ENCODE data around the gene FXYD6. TPM values are rescaled to one million over a fixed set of nuclear protein-coding genes. Genes with fewer than 3 reads are reported as not detected.

The FXYD6 gene
- polyA plus RNA-seq, 4 donors: 0.67 to 58.4 (median 22.6) TPM

DNA sequence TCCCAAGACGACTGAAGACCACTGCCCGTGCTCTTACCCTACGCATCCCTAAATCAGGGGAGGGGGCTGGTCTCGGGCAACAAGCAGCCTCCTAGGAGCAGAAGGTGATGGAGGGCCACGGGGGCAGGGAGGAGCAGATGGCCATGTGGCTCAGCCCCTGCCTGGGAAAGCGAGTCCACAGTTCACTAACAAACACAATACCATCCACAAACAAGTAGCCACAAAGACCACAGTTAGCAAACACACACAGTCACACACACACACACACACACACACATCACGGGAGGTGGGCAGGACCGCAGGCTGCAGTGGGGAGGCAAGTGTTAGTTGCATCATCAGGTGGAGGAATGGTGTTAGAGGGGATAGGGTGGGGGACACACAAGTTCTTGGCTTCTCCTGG lies 38.7 kb downstream of the FXYD6 start:
- peaks cover 0 to 33% (median 0%) of the 10 kb centered on the region in 3 donors for H3K36me3 ChIP-seq (ENCODE audit: control insufficient read depth in 3 of 3, insufficient read depth in 2 of 3, low read depth in 1 of 3, low read length in 3 of 3)
- 51 to 75% (median 52%) methylated on average over 8 of the region's 8 CpGs for WGBS, 3 donors
- FAIRE-seq (no peak), DNase-seq (no peak)
- no peak overlapping the region for H3K27ac ChIP-seq (ENCODE audit: low read depth in 1 of 3, low read length in 2 of 3)
- H3K27me3 ChIP-seq (ENCODE audit: control insufficient read depth in 3 of 3, insufficient read depth in 3 of 3, low read length in 3 of 3): no peaks in the 10 kb centered on the region
- H3K4me1 ChIP-seq (ENCODE audit: control insufficient read depth in 3 of 3, insufficient read depth in 2 of 3, low read depth in 1 of 3, low read length in 2 of 3): peaks cover 0 to 45% (median 6%) of the 10 kb centered on the region in 3 donors
- no peak overlapping the region for H3K4me3 ChIP-seq (ENCODE audit: low read depth in 1 of 3, low read length in 3 of 3)
- H3K9me3 ChIP-seq (ENCODE audit: control insufficient read depth in 2 of 2, insufficient read depth in 1 of 2, low read depth in 1 of 2, low read length in 1 of 2): no peaks in the 10 kb centered on the region

- FAIRE-seq (no peak), DNase-seq (peak in 1 of 2 donors; percentile 77)
- H3K27me3 ChIP-seq (ENCODE audit: control insufficient read depth in 3 of 3, insufficient read depth in 3 of 3, low read length in 3 of 3): no peaks in the 10 kb centered on the region
- no peaks in the 10 kb centered on the region for H3K9me3 ChIP-seq (ENCODE audit: control insufficient read depth in 2 of 2, insufficient read depth in 1 of 2, low read depth in 1 of 2, low read length in 1 of 2)
- peaks cover 0 to 51% (median 6%) of the 10 kb centered on the region in 3 donors for H3K4me1 ChIP-seq (ENCODE audit: control insufficient read depth in 3 of 3, insufficient read depth in 2 of 3, low read depth in 1 of 3, low read length in 2 of 3)
- H3K4me3 ChIP-seq (ENCODE audit: low read depth in 1 of 3, low read length in 3 of 3): no peak overlapping the region
- H3K27ac ChIP-seq (ENCODE audit: low read depth in 1 of 3, low read length in 2 of 3): no peak overlapping the region
- H3K36me3 ChIP-seq (ENCODE audit: control insufficient read depth in 3 of 3, insufficient read depth in 2 of 3, low read depth in 1 of 3, low read length in 3 of 3): peaks cover 0 to 30% (median 0%) of the 10 kb centered on the region in 3 donors
- WGBS, 3 donors: 62 to 72% (median 67%) methylated on average over 18 of the region's 18 CpGs
Observed at GRCh38 chr11:117837070-117837776, 39.2 kb downstream of the FXYD6 start.

DNA sequence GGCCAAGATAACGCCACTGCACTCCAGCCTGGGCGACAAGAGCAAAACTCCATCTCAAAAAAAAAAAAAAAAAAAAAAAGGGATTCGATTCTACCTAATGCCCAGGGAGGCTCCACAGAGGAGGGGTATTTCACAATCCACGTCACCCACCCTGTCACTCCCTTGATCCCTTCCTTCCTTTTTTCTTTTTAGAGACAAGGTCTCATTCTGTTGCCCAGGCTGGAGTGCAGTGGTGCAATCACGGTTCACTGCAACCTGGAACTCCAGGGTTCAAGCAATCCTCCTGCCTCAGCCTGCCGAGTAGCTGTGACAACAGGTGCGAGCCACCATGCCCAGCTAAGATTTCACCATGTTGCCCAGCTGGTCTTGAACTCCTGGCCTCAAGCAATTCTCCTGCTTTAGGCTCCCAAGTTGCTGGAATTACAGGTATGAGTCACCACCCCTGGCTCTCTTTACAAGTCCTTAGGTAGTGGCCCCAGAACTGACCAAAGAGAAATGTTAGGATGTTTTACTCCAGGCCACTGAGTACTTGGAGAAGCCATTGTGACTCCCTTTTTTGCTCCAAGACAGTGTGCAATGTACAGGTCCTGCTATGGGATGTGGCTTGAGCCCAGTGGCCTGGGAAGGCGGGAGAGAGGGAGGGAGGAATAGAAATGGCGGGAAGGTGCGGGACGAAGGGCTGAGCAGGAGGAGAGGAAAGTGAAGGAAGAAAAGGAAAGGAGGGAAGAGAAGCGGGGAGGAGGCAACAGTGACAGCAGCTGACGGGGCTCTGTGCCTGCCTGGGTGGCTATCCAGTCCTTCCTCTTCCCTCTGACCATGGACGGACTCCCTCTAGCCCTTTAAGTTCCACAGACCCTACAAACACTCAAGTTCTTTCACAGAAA lies 40.1 kb downstream of the FXYD6 start:
- WGBS, 3 donors: 83 to 95% (median 88%) methylated on average over 14 of the region's 14 CpGs
- no peaks in the 10 kb centered on the region for H3K9me3 ChIP-seq (ENCODE audit: control insufficient read depth in 2 of 2, insufficient read depth in 1 of 2, low read depth in 1 of 2, low read length in 1 of 2)
- H3K4me1 ChIP-seq (ENCODE audit: control insufficient read depth in 3 of 3, insufficient read depth in 2 of 3, low read depth in 1 of 3, low read length in 2 of 3): peaks cover 0 to 59% (median 6%) of the 10 kb centered on the region in 3 donors
- H3K4me3 ChIP-seq (ENCODE audit: low read depth in 1 of 3, low read length in 3 of 3): no peak overlapping the region
- H3K27ac ChIP-seq (ENCODE audit: low read depth in 1 of 3, low read length in 2 of 3): no peak overlapping the region
- peaks cover 0 to 26% (median 0%) of the 10 kb centered on the region in 3 donors for H3K36me3 ChIP-seq (ENCODE audit: control insufficient read depth in 3 of 3, insufficient read depth in 2 of 3, low read depth in 1 of 3, low read length in 3 of 3)
- no peaks in the 10 kb centered on the region for H3K27me3 ChIP-seq (ENCODE audit: control insufficient read depth in 3 of 3, insufficient read depth in 3 of 3, low read length in 3 of 3)
- FAIRE-seq: no peak
- no peak for DNase-seq

- peaks cover 0 to 24% (median 0%) of the 10 kb centered on the region in 3 donors for H3K36me3 ChIP-seq (ENCODE audit: control insufficient read depth in 3 of 3, insufficient read depth in 2 of 3, low read depth in 1 of 3, low read length in 3 of 3)
- no peak overlapping the region for H3K4me3 ChIP-seq (ENCODE audit: low read depth in 1 of 3, low read length in 3 of 3)
- no peaks in the 10 kb centered on the region for H3K27me3 ChIP-seq (ENCODE audit: control insufficient read depth in 3 of 3, insufficient read depth in 3 of 3, low read length in 3 of 3)
- FAIRE-seq (no peak), DNase-seq (no peak)
- no peak overlapping the region for H3K27ac ChIP-seq (ENCODE audit: low read depth in 1 of 3, low read length in 2 of 3)
- no peaks in the 10 kb centered on the region for H3K9me3 ChIP-seq (ENCODE audit: control insufficient read depth in 2 of 2, insufficient read depth in 1 of 2, low read depth in 1 of 2, low read length in 1 of 2)
- H3K4me1 ChIP-seq (ENCODE audit: control insufficient read depth in 3 of 3, insufficient read depth in 2 of 3, low read depth in 1 of 3, low read length in 2 of 3): peaks cover 0 to 66% (median 6%) of the 10 kb centered on the region in 3 donors
- 92 to 95% (median 94%) methylated on average over 8 of the region's 8 CpGs for WGBS, 3 donors
Observed at GRCh38 chr11:117835576-117835975, 40.9 kb downstream of the FXYD6 start.

DNA sequence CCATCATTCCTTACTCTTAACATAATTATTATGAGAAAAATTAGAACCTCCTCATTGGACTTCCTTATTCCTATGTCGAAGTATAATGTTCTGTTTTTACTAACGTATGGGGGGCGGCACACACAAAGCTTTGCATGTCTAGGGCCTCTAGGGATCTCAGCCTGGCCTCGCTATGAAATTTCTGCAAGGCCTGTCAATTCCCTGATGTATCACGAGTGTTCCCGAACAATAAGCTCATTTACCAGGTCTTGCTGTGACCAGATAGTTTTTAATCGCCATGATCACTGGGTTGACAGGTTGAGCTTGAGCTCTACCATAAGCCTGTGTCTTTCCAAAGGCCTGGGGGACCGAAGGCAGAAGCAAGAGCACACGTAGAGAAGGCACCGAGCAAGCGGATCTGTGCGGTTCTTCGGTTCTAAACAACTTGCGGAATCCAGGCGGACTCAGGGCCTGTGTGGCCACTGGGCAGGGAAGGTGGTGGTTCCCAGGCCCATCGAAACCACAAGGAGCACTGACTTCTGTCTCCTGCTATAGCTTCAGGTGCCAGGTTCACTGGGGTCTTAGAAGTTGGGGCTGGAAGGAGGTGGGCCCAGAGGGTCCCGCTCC lies 41.5 kb downstream of the FXYD6 start:
- Histone ChIP-seq H3K27ac (ENCODE audit: low read depth in 1 of 3, low read length in 2 of 3) (no peak overlapping the region), H3K9me3 (ENCODE audit: control insufficient read depth in 2 of 2, insufficient read depth in 1 of 2, low read depth in 1 of 2, low read length in 1 of 2) (no peaks in the 10 kb centered on the region), H3K4me1 (ENCODE audit: control insufficient read depth in 3 of 3, insufficient read depth in 2 of 3, low read depth in 1 of 3, low read length in 2 of 3) (peaks cover 0 to 72% (median 6%) of the 10 kb centered on the region in 3 donors), H3K4me3 (ENCODE audit: low read depth in 1 of 3, low read length in 3 of 3) (no peak overlapping the region), H3K27me3 (ENCODE audit: control insufficient read depth in 3 of 3, insufficient read depth in 3 of 3, low read length in 3 of 3) (no peaks in the 10 kb centered on the region), H3K36me3 (ENCODE audit: control insufficient read depth in 3 of 3, insufficient read depth in 2 of 3, low read depth in 1 of 3, low read length in 3 of 3) (peaks cover 0 to 22% (median 0%) of the 10 kb centered on the region in 3 donors)
- FAIRE-seq: no peak
- DNase-seq: no peak
- 91 to 95% (median 92%) methylated on average over 17 of the region's 17 CpGs for WGBS, 3 donors

GRCh38 chr11:117834068-117834810 lies 42.2 kb downstream of the FXYD6 start:
- H3K4me1 ChIP-seq (ENCODE audit: control insufficient read depth in 3 of 3, insufficient read depth in 2 of 3, low read depth in 1 of 3, low read length in 2 of 3): peaks cover 0 to 70% (median 6%) of the 10 kb centered on the region in 3 donors
- peaks cover 0 to 15% (median 0%) of the 10 kb centered on the region in 3 donors for H3K36me3 ChIP-seq (ENCODE audit: control insufficient read depth in 3 of 3, insufficient read depth in 2 of 3, low read depth in 1 of 3, low read length in 3 of 3)
- no peaks in the 10 kb centered on the region for H3K9me3 ChIP-seq (ENCODE audit: control insufficient read depth in 2 of 2, insufficient read depth in 1 of 2, low read depth in 1 of 2, low read length in 1 of 2)
- DNase-seq (no peak), FAIRE-seq (no peak)
- H3K27ac ChIP-seq (ENCODE audit: low read depth in 1 of 3, low read length in 2 of 3): peak overlapping the region in 2 of 3 donors; percentile 51 to 90
- H3K4me3 ChIP-seq (ENCODE audit: low read depth in 1 of 3, low read length in 3 of 3): no peak overlapping the region
- H3K27me3 ChIP-seq (ENCODE audit: control insufficient read depth in 3 of 3, insufficient read depth in 3 of 3, low read length in 3 of 3): no peaks in the 10 kb centered on the region
- WGBS, 3 donors: 69 to 81% (median 70%) methylated on average over 6 of the region's 6 CpGs

- DNase-seq (peak; percentile 88 to 96), FAIRE-seq (no peak)
- Histone ChIP-seq H3K27ac (ENCODE audit: low read depth in 1 of 3, low read length in 2 of 3) (peak overlapping the region in 2 of 3 donors; percentile 51 to 90), H3K9me3 (ENCODE audit: control insufficient read depth in 2 of 2, insufficient read depth in 1 of 2, low read depth in 1 of 2, low read length in 1 of 2) (no peaks in the 10 kb centered on the region), H3K36me3 (ENCODE audit: control insufficient read depth in 3 of 3, insufficient read depth in 2 of 3, low read depth in 1 of 3, low read length in 3 of 3) (peaks cover 0 to 15% (median 0%) of the 10 kb centered on the region in 3 donors), H3K4me1 (ENCODE audit: control insufficient read depth in 3 of 3, insufficient read depth in 2 of 3, low read depth in 1 of 3, low read length in 2 of 3) (peaks cover 3 to 71% (median 6%) of the 10 kb centered on the region in 3 donors), H3K27me3 (ENCODE audit: control insufficient read depth in 3 of 3, insufficient read depth in 3 of 3, low read length in 3 of 3) (no peaks in the 10 kb centered on the region), H3K4me3 (ENCODE audit: low read depth in 1 of 3, low read length in 3 of 3) (no peak overlapping the region)
- WGBS, 3 donors: 20 to 56% (median 42%) methylated on average over 7 of the region's 7 CpGs
Observed at GRCh38 chr11:117833401-117833891, 43.0 kb downstream of the FXYD6 start.

All from small intestine (tissue), 7 donors.